HEK293 (cell line): Measurements from ENCODE around the gene ABHD12.

Experiments
- CTCF ChIA-PET: fragments of 350-600 bp; formaldehyde crosslinking; extraction: SDS; loops from one replicate; lab custom pipeline; 2021; ENCODE audit warnings: antibody characterized with exemption; lab: Yijun Ruan, JAX
- POLR2A ChIA-PET: fragments of 300-600 bp; formaldehyde crosslinking; extraction: SDS; loops from one replicate; lab custom pipeline; 2020; ENCODE audit warnings: antibody characterized with exemption, inconsistent platforms; lab: Yijun Ruan, JAX
- H3K27ac ChIP-seq: fragments of 200-500 bp; sonication (Bioruptor generic); 2 replicates; pipeline ENCODE4 v1.5.1; 2014; ENCODE audit warnings: low read depth, low read length, control low read depth, inconsistent platforms; ENCODE audit errors: extremely low read depth
- H3K36me3 ChIP-seq, 2 experiments: fragments of 200-500 bp in 1 of 2; sonication (Bioruptor generic) in 1 of 2; 1 replicate in 1 of 2; 2 replicates in 1 of 2; pipeline ENCODE4 v1.5.1; 2014 to 2017; ENCODE audit warnings: inconsistent platforms in 2 of 2, low read length in 2 of 2; ENCODE audit not compliant: control insufficient read depth in 2 of 2, insufficient read depth in 1 of 2
- H3K4me1 ChIP-seq: fragments of 200-500 bp; sonication (Bioruptor generic); 2 replicates; pipeline ENCODE4 v1.5.1; 2014; ENCODE audit warnings: mild to moderate bottlenecking, low read length, inconsistent platforms; ENCODE audit not compliant: control insufficient read depth, insufficient read depth
- H3K4me3 ChIP-seq: 2 replicates; pipeline ENCODE4 v1.5.1; 2011; ENCODE audit warnings: low read depth, mild to moderate bottlenecking, control low read depth, low read length, moderate library complexity
- H3K9me3 ChIP-seq: fragments of 200-500 bp; sonication (Bioruptor generic); 2 replicates; pipeline ENCODE4 v1.5.1; 2014; ENCODE audit warnings: low read depth, low read length, inconsistent platforms; ENCODE audit not compliant: control insufficient read depth, insufficient read depth
- BCL11A ChIP-seq: fragments of 450-650 bp; formaldehyde crosslinking; IDR thresholded peaks from 2 replicates; pipeline ENCODE4 v1.5.1; 2016; ENCODE audit warnings: low read depth, missing biosample characterization, missing genetic modification characterization
- GLIS1 ChIP-seq: fragments of 450-650 bp; formaldehyde crosslinking; IDR thresholded peaks from 2 replicates; pipeline ENCODE4 v1.5.1; 2016; ENCODE audit warnings: missing biosample characterization, missing genetic modification characterization
- HOXD13 ChIP-seq: sonication (generic); formaldehyde crosslinking; IDR thresholded peaks from 2 replicates; pipeline ENCODE4 v1.8.0; 2022; ENCODE audit warnings: missing genetic modification reagents, borderline replicate concordance
- IKZF3 ChIP-seq: fragments of 450-650 bp; IDR thresholded peaks from 2 replicates; pipeline ENCODE4 v1.5.0; 2018; ENCODE audit warnings: missing biosample characterization, mild to moderate bottlenecking, missing genetic modification characterization, moderate library complexity
- KLF1 ChIP-seq: fragments of 450-650 bp; formaldehyde crosslinking; IDR thresholded peaks from 2 replicates; pipeline ENCODE4 v1.5.1; 2016; ENCODE audit warnings: missing biosample characterization, missing genetic modification characterization
- KLF10 ChIP-seq: fragments of 450-650 bp; IDR thresholded peaks from 2 replicates; pipeline ENCODE4 v1.5.1; 2018; ENCODE audit warnings: missing biosample characterization, mild to moderate bottlenecking, missing genetic modification characterization
- KLF9 ChIP-seq: fragments of 450-650 bp; formaldehyde crosslinking; IDR thresholded peaks from 2 replicates; pipeline ENCODE4 v1.5.1; 2016; ENCODE audit warnings: missing biosample characterization, missing genetic modification characterization, low read depth
- YY2 ChIP-seq: fragments of 450-650 bp; formaldehyde crosslinking; IDR thresholded peaks from 2 replicates; pipeline ENCODE4 v1.5.1; 2016; ENCODE audit warnings: missing biosample characterization, missing genetic modification characterization
- ZBTB17 ChIP-seq: fragments of 450-650 bp; formaldehyde crosslinking; IDR thresholded peaks from 2 replicates; pipeline ENCODE4 v1.5.1; 2016; ENCODE audit warnings: missing biosample characterization, missing genetic modification characterization
- ZBTB20 ChIP-seq: fragments of 450-650 bp; formaldehyde crosslinking; IDR thresholded peaks from 2 replicates; pipeline ENCODE4 v1.5.1; 2016; ENCODE audit warnings: missing biosample characterization, missing genetic modification characterization
- ZBTB8A ChIP-seq: fragments of 450-650 bp; formaldehyde crosslinking; IDR thresholded peaks from 2 replicates; pipeline ENCODE4 v1.5.1; 2016; ENCODE audit warnings: missing biosample characterization, missing genetic modification characterization
- ZFP37 ChIP-seq: fragments of 450-650 bp; formaldehyde crosslinking; IDR thresholded peaks from 2 replicates; pipeline ENCODE4 v1.5.1; 2016; ENCODE audit warnings: missing biosample characterization, missing genetic modification characterization
- ZIC2 ChIP-seq: fragments of 450-650 bp; formaldehyde crosslinking; IDR thresholded peaks from 2 replicates; pipeline ENCODE4 v1.5.1; 2016; ENCODE audit warnings: missing biosample characterization, missing genetic modification characterization
- ZNF133 ChIP-seq: fragments of 450-650 bp; formaldehyde crosslinking; IDR thresholded peaks from 2 replicates; pipeline ENCODE4 v1.5.1; 2016; ENCODE audit warnings: missing biosample characterization, missing genetic modification characterization
- ZNF155 ChIP-seq: fragments of 450-650 bp; formaldehyde crosslinking; IDR thresholded peaks from 2 replicates; pipeline ENCODE4 v1.5.1; 2016; ENCODE audit warnings: missing biosample characterization, missing genetic modification characterization
- ZNF335 ChIP-seq: fragments of 450-650 bp; formaldehyde crosslinking; conservative IDR thresholded peaks from 2 replicates; pipeline ENCODE4 v1.5.1; 2016; ENCODE audit warnings: missing biosample characterization, missing genetic modification characterization
- ZNF501 ChIP-seq: fragments of 450-650 bp; formaldehyde crosslinking; IDR thresholded peaks from 2 replicates; pipeline ENCODE4 v1.5.1; 2016; ENCODE audit warnings: missing biosample characterization, missing genetic modification characterization
- ZNF596 ChIP-seq: fragments of 450-650 bp; IDR thresholded peaks from 2 replicates; pipeline ENCODE4 v1.5.0; 2018; ENCODE audit warnings: missing biosample characterization, mild to moderate bottlenecking, missing genetic modification characterization, moderate library complexity
- ZNF626 ChIP-seq: fragments of 450-650 bp; sonication (Bioruptor Pico); formaldehyde crosslinking; IDR thresholded peaks from 2 replicates; pipeline ENCODE4 v1.5.1; 2018; ENCODE audit warnings: missing biosample characterization, missing genetic modification characterization, inconsistent platforms
- ZNF660 ChIP-seq: fragments of 450-650 bp; IDR thresholded peaks from 2 replicates; pipeline ENCODE4 v1.5.1; 2018; ENCODE audit warnings: missing biosample characterization, mild to moderate bottlenecking, missing genetic modification characterization
- ZSCAN30 ChIP-seq: fragments of 450-650 bp; IDR thresholded peaks from 2 replicates; pipeline ENCODE4 v1.5.1; 2018; ENCODE audit warnings: missing biosample characterization, mild to moderate bottlenecking, missing genetic modification characterization, moderate library complexity
- TF ChIP-seq, protein P1 (sequence below): fragments of 450-650 bp; formaldehyde crosslinking; IDR thresholded peaks from 2 replicates; pipeline ENCODE4 v1.5.1; 2016; ENCODE audit warnings: missing biosample characterization, missing genetic modification characterization, borderline replicate concordance
- TF ChIP-seq, protein P2 (sequence below): fragments of 450-650 bp; formaldehyde crosslinking; optimal IDR thresholded peaks from 2 replicates; pipeline ENCODE3; 2016; ENCODE audit warnings: missing biosample characterization, mild to moderate bottlenecking, missing genetic modification characterization
- TF ChIP-seq, protein P3 (sequence below): fragments of 450-650 bp; formaldehyde crosslinking; IDR thresholded peaks from 2 replicates; pipeline ENCODE4 v1.5.1; 2017; ENCODE audit warnings: missing biosample characterization, missing genetic modification characterization
- TF ChIP-seq, protein P4 (sequence below): fragments of 450-650 bp; formaldehyde crosslinking; conservative IDR thresholded peaks from 2 replicates; pipeline ENCODE4 v1.5.1; 2016; ENCODE audit warnings: low read depth, missing biosample characterization, missing genetic modification characterization
- TF ChIP-seq, protein P5 (sequence below): fragments of 450-650 bp; formaldehyde crosslinking; IDR thresholded peaks from 2 replicates; pipeline ENCODE4 v1.5.1; 2016; ENCODE audit warnings: missing biosample characterization, missing genetic modification characterization
- TF ChIP-seq, protein P6 (sequence below): sonication (generic); formaldehyde crosslinking; IDR thresholded peaks from 2 replicates; pipeline ENCODE4 v1.8.1; 2022; ENCODE audit warnings: mild to moderate bottlenecking, moderate library complexity, missing genetic modification reagents

ABHD12 gene

DNA sequence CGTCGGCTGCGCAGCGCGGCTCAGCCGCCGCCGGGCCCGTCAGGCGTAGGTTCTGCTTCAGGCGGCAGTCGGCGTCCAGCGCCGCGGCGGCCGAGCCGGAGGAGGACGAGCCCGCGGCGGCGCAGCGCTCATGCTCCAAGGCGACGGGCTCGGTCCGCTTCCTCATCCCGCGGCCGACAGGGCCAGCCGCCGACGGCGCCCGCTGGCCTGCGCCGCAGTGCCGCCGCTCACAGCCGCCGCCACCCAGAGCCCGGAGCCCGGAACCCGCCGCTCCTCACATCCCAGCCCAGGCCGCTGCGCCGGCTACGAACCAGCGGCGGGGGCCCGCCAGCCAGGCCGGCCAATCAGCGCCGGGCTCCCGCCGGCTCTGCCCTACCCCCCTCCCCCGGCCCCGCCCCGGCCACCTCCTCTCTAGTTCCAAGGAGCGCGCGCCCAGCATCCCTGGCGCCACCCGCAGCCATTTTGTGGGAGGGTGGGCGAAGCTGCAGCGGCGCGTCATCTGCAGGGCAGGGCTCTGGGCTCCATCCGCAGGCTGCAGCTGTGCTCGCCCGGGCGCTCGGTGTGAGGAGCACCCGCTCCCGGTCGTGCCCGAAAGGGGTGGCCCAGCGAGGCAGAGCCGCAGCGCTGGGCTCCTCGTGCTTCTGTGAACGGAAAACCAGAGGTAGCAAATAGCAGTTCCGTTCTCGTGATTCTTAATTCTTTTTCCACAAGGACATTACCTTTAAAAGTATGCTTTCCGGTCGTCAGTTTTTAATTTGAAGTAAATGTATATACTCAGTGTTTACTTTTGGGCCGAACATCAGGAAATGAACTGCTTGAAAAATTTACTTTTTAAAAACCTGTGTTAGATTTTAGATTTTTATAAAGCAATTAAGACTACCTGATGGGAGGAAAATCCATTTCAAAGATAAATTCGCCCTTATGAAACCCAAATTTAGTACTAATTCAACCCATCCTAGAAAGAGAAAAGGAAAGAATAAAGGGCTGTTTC lies at the start of gene ABHD12:
TSS of gene ABHD12 (minus strand) at position 298 of the 991 bp plus-strand sequence. CDS start at position 166, 132 bp downstream.
- ChIA-PET CTCF (no interaction called here), POLR2A (interaction anchor here (0.6 to 1.6 kb wide), 11 partner anchors 8 to 327 kb away, joined by 3 to 10 read pairs (median 4); partner anchors contain the start of gene GINS1)
- Histone ChIP-seq H3K27ac (peak within 1 kb of the TSS; percentile 93), H3K9me3 (no peaks in the 10 kb centered on the region), H3K4me1 (peaks cover 2% of the 10 kb centered on the region; the same call in 1 of the 2 replicates), H3K4me3 (peak within 1 kb of the TSS; percentile 99), H3K36me3 (peaks cover 0 to 8% of the 10 kb centered on the region in 2 experiments; a peak in 2 of 3 replicates)
- TF ChIP-seq KLF10 (peak; percentile 68; the same call in 1 of the 2 replicates), IKZF3 (tag by site-specific recombination) (peak; percentile 45; the same call in 1 of the 2 replicates), ZNF596 (no peak), ZNF155 (tag by site-specific recombination) (no peak), ZFP37 (tag by site-specific recombination) (0 out of 2 replicates have a peak, but pooled peaks have one; percentile 35), KLF9 (tag by site-specific recombination) (peak; percentile 58; the same call in 1 of the 2 replicates), ZSCAN30 (peak; percentile 94), ZNF660 (tag by site-specific recombination) (no peak), ZNF501 (tag by site-specific recombination) (peak; percentile 61; the same call in 1 of the 2 replicates), ZBTB8A (tag by site-specific recombination) (peak; percentile 99), ZBTB17 (peak; percentile 97), ZNF335 (tag by site-specific recombination) (peak; percentile 60), BCL11A (tag by site-specific recombination) (no peak), ZBTB20 (tag by site-specific recombination) (peak; percentile 90), ZNF626 (tag by site-specific recombination) (0 out of 2 replicates have a peak, but pooled peaks have one; percentile 21), ZIC2 (tag by site-specific recombination) (peak; percentile 47; the same call in 1 of the 2 replicates), ZNF133 (tag by site-specific recombination) (no peak), YY2 (tag by site-specific recombination) (0 out of 2 replicates have a peak, but pooled peaks have one; percentile 39), KLF1 (tag by site-specific recombination) (peak; percentile 42), GLIS1 (tag by site-specific recombination) (peak; percentile 20; the same call in 1 of the 2 replicates), HOXD13 (no peak)
- TF ChIP-seq, protein P1, sequence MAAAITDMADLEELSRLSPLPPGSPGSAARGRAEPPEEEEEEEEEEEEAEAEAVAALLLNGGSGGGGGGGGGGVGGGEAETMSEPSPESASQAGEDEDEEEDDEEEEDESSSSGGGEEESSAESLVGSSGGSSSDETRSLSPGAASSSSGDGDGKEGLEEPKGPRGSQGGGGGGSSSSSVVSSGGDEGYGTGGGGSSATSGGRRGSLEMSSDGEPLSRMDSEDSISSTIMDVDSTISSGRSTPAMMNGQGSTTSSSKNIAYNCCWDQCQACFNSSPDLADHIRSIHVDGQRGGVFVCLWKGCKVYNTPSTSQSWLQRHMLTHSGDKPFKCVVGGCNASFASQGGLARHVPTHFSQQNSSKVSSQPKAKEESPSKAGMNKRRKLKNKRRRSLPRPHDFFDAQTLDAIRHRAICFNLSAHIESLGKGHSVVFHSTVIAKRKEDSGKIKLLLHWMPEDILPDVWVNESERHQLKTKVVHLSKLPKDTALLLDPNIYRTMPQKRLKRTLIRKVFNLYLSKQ = no peak
- TF ChIP-seq, protein P2, sequence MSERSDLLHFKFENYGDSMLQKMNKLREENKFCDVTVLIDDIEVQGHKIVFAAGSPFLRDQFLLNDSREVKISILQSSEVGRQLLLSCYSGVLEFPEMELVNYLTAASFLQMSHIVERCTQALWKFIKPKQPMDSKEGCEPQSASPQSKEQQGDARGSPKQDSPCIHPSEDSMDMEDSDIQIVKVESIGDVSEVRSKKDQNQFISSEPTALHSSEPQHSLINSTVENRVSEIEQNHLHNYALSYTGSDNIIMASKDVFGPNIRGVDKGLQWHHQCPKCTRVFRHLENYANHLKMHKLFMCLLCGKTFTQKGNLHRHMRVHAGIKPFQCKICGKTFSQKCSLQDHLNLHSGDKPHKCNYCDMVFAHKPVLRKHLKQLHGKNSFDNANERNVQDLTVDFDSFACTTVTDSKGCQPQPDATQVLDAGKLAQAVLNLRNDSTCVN = peak; percentile 92
- TF ChIP-seq, protein P3, sequence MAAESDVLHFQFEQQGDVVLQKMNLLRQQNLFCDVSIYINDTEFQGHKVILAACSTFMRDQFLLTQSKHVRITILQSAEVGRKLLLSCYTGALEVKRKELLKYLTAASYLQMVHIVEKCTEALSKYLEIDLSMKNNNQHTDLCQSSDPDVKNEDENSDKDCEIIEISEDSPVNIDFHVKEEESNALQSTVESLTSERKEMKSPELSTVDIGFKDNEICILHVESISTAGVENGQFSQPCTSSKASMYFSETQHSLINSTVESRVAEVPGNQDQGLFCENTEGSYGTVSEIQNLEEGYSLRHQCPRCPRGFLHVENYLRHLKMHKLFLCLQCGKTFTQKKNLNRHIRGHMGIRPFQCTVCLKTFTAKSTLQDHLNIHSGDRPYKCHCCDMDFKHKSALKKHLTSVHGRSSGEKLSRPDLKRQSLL = 0 out of 2 replicates have a peak, but pooled peaks have one; percentile 8
- TF ChIP-seq, protein P4, sequence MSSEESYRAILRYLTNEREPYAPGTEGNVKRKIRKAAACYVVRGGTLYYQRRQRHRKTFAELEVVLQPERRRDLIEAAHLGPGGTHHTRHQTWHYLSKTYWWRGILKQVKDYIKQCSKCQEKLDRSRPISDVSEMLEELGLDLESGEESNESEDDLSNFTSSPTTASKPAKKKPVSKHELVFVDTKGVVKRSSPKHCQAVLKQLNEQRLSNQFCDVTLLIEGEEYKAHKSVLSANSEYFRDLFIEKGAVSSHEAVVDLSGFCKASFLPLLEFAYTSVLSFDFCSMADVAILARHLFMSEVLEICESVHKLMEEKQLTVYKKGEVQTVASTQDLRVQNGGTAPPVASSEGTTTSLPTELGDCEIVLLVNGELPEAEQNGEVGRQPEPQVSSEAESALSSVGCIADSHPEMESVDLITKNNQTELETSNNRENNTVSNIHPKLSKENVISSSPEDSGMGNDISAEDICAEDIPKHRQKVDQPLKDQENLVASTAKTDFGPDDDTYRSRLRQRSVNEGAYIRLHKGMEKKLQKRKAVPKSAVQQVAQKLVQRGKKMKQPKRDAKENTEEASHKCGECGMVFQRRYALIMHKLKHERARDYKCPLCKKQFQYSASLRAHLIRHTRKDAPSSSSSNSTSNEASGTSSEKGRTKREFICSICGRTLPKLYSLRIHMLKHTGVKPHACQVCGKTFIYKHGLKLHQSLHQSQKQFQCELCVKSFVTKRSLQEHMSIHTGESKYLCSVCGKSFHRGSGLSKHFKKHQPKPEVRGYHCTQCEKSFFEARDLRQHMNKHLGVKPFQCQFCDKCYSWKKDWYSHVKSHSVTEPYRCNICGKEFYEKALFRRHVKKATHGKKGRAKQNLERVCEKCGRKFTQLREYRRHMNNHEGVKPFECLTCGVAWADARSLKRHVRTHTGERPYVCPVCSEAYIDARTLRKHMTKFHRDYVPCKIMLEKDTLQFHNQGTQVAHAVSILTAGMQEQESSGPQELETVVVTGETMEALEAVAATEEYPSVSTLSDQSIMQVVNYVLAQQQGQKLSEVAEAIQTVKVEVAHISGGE (tag by site-specific recombination) = peak; percentile 52
- TF ChIP-seq, protein P5, sequence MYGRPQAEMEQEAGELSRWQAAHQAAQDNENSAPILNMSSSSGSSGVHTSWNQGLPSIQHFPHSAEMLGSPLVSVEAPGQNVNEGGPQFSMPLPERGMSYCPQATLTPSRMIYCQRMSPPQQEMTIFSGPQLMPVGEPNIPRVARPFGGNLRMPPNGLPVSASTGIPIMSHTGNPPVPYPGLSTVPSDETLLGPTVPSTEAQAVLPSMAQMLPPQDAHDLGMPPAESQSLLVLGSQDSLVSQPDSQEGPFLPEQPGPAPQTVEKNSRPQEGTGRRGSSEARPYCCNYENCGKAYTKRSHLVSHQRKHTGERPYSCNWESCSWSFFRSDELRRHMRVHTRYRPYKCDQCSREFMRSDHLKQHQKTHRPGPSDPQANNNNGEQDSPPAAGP (tag by site-specific recombination) = peak; percentile 34; the same call in 1 of the 2 replicates
- TF ChIP-seq, protein P6, sequence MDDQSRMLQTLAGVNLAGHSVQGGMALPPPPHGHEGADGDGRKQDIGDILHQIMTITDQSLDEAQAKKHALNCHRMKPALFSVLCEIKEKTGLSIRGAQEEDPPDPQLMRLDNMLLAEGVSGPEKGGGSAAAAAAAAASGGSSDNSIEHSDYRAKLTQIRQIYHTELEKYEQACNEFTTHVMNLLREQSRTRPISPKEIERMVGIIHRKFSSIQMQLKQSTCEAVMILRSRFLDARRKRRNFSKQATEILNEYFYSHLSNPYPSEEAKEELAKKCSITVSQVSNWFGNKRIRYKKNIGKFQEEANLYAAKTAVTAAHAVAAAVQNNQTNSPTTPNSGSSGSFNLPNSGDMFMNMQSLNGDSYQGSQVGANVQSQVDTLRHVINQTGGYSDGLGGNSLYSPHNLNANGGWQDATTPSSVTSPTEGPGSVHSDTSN (CRISPR knock-in tag) = peak; percentile 78; the same call in 1 of the 2 replicates
